ENCODE measurements around the gene ATF7.

GRCh38 chr12:53571295-53571694, 54.9 kb downstream of the ATF7 start:
- no peak for TF ChIP-seq CTCF (IDR thresholded peaks at IDR 0.05; ENCODE audit: low read depth, low read length, poor library complexity, severe bottlenecking)
- no peak for TF ChIP-seq EZH2phosphoT487 (IDR thresholded peaks at IDR 0.05; ENCODE audit: borderline replicate concordance, low read length)

Data from DOHH2 (cell line).